ENCODE data around the gene AKAP8L. TPM values are rescaled to one million over a fixed set of nuclear protein-coding genes. Genes with fewer than 3 reads are reported as not detected.

The AKAP8L gene
- total and polyA plus RNA-seq, 2 donors (not counting 1 experiment from before 2014, with no cell fraction given), result 184 to 211 TPM

DNA sequence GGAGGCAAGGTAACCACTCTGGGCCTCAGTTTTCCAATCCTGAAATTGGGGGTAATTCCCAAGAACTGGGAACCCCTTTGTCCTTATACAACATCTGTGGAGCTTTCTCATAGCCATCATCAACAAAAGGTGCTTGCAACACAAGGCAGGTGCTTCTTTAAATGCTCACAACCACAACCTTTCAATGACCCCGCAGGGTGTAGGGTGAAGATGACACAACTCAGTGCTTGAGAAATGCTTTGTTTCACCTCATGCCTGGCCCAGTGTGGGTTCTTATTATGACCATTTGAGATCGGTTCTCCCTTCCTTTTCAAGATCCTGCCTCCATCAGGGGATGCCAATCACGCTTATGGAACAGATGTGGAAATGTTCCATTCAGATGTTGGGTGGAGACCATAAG, 22.5 kb upstream of the AKAP8L start:
- H3K36me3 ChIP-seq (replicated peaks in 1 of 2; ENCODE audit: control extremely low read depth in 1 of 2, control insufficient read depth in 1 of 2, extremely low read depth in 1 of 2, insufficient read depth in 2 of 2, low read length in 1 of 2), result no peaks in the 10 kb centered on the region
- ChIA-PET POLR2A (no interaction called here), CTCF (no interaction called here)
- H3K27me3 Mint-ChIP-seq, result no peaks in the 10 kb centered on the region
- no peaks in the 10 kb centered on the region for H3K27me3 ChIP-seq (replicated peaks in 1 of 4; ENCODE audit: control extremely low read depth in 1 of 4, control insufficient read depth in 3 of 4, insufficient read depth in 4 of 4, low read length in 3 of 4)
- no peaks in the 10 kb centered on the region for H3K79me2 ChIP-seq (ENCODE audit: control insufficient read depth, insufficient read depth, low read length)
- intact Hi-C loops (cut with micrococcal nuclease), result no loop called here
- no peaks in the 10 kb centered on the region for H3K9me3 Mint-ChIP-seq (ENCODE audit: insufficient read depth)
- H3K27ac ChIP-seq (ENCODE audit: low read length in 2 of 2), result no peak overlapping the region
- no peak overlapping the region for H3K27ac Mint-ChIP-seq
- WGBS (ENCODE audit: insufficient coverage), result no CpG with 5 or more reads among the region's 3 CpGs
- no peak overlapping the region for H2AFZ ChIP-seq (ENCODE audit: insufficient read depth, low read depth, low read length, poor library complexity, severe bottlenecking)
- DNase-seq (no peak), ATAC-seq (ENCODE audit: low read depth) (no peak)
- H3K4me3 ChIP-seq (ENCODE audit: control extremely low read depth in 1 of 5, extremely low read depth in 1 of 5, insufficient read depth in 1 of 5, low read depth in 2 of 5, low read length in 4 of 5), result no peak overlapping the region
- no peak overlapping the region for H3K9ac ChIP-seq (ENCODE audit: low read length)
- no peak overlapping the region for H3K4me2 ChIP-seq (replicated peaks; ENCODE audit: low read depth, low read length, poor library complexity, severe bottlenecking)
- no peak for TF ChIP-seq EZH2 (IDR thresholded peaks at IDR 0.05; ENCODE audit: borderline replicate concordance, insufficient read depth, low read depth, low read length, poor library complexity, severe bottlenecking)
- TF ChIP-seq, protein P1, sequence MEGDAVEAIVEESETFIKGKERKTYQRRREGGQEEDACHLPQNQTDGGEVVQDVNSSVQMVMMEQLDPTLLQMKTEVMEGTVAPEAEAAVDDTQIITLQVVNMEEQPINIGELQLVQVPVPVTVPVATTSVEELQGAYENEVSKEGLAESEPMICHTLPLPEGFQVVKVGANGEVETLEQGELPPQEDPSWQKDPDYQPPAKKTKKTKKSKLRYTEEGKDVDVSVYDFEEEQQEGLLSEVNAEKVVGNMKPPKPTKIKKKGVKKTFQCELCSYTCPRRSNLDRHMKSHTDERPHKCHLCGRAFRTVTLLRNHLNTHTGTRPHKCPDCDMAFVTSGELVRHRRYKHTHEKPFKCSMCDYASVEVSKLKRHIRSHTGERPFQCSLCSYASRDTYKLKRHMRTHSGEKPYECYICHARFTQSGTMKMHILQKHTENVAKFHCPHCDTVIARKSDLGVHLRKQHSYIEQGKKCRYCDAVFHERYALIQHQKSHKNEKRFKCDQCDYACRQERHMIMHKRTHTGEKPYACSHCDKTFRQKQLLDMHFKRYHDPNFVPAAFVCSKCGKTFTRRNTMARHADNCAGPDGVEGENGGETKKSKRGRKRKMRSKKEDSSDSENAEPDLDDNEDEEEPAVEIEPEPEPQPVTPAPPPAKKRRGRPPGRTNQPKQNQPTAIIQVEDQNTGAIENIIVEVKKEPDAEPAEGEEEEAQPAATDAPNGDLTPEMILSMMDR (IDR thresholded peaks at IDR 0.05), result no peak
- H3K4me1 ChIP-seq (ENCODE audit: control insufficient read depth in 2 of 2, insufficient read depth in 2 of 2, low read length in 2 of 2), result no peaks in the 10 kb centered on the region
- no peaks in the 10 kb centered on the region for H3K9me3 ChIP-seq (ENCODE audit: control extremely low read depth in 1 of 3, control insufficient read depth in 2 of 3, insufficient read depth in 1 of 3, low read length in 2 of 3)
- H4K20me1 ChIP-seq (ENCODE audit: control insufficient read depth, insufficient read depth, low read length, poor library complexity, severe bottlenecking), result no peaks in the 10 kb centered on the region
- H3K4me3 Mint-ChIP-seq, result no peak overlapping the region
- no peaks in the 10 kb centered on the region for H3K4me1 Mint-ChIP-seq

DNA sequence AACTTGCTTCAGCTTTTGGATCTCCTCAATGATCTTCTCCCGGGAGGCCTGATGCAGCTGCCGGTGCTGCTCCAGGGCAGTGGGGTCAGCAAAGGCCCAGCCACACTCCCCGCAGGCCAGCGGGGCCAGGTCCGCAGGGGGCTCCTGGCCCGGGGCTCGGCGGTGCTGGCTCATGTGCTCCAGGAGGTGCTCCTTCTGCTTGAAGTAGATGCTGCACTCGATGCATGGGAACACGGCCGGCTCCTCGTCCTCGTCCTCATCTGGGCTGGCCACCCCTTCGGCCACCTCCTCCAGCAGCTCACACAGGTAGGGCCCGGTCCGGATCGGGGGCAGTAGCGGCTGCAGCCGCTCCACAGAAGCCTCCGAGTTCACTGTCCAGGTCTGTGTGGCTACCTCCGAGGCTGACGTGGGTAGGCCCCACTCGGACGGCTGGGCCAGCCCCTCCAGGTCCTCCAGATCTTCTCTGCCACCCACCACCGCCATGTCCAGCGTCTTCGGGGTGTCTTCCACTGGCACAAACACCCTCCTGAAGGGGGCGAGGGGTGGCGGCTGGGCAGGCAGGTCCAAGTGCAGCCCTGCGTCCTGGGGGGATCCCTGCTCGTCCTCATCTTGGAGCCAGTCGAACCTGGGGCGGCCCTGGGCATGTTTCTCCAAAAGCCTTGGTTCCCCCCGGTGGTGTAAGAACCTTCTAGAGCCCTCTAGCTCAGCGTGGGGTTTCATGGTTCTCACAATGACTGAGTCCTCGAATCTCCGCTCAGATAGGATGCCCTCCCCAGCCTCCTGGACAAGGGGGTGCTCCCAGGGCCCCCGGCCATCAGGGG, 21.2 kb upstream of the AKAP8L start:
- no peak overlapping the region for H3K4me3 ChIP-seq (ENCODE audit: control extremely low read depth in 1 of 5, extremely low read depth in 1 of 5, insufficient read depth in 1 of 5, low read depth in 2 of 5, low read length in 4 of 5)
- H2AFZ ChIP-seq (ENCODE audit: insufficient read depth, low read depth, low read length, poor library complexity, severe bottlenecking), result no peak overlapping the region
- H3K36me3 ChIP-seq (replicated peaks in 1 of 2; ENCODE audit: control extremely low read depth in 1 of 2, control insufficient read depth in 1 of 2, extremely low read depth in 1 of 2, insufficient read depth in 2 of 2, low read length in 1 of 2), result no peaks in the 10 kb centered on the region
- no peak for TF ChIP-seq EZH2 (IDR thresholded peaks at IDR 0.05; ENCODE audit: borderline replicate concordance, insufficient read depth, low read depth, low read length, poor library complexity, severe bottlenecking)
- TF ChIP-seq, protein P1 (IDR thresholded peaks at IDR 0.05), result no peak
- Mint-ChIP-seq H3K27me3 (no peaks in the 10 kb centered on the region), H3K27ac (no peak overlapping the region), H3K9me3 (ENCODE audit: insufficient read depth) (no peaks in the 10 kb centered on the region), H3K4me1 (no peaks in the 10 kb centered on the region), H3K4me3 (no peak overlapping the region)
- no peak overlapping the region for H3K9ac ChIP-seq (ENCODE audit: low read length)
- 95% methylated on average over 35 of the region's 38 CpGs for WGBS (ENCODE audit: insufficient coverage)
- ATAC-seq (ENCODE audit: low read depth) (no peak), DNase-seq (no peak)
- no peak overlapping the region for H3K27ac ChIP-seq (ENCODE audit: low read length in 2 of 2)
- H3K79me2 ChIP-seq (ENCODE audit: control insufficient read depth, insufficient read depth, low read length), result no peaks in the 10 kb centered on the region
- no peaks in the 10 kb centered on the region for H3K4me1 ChIP-seq (ENCODE audit: control insufficient read depth in 2 of 2, insufficient read depth in 2 of 2, low read length in 2 of 2)
- intact Hi-C loops (cut with micrococcal nuclease), result no loop called here
- ChIA-PET CTCF (no interaction called here), POLR2A (no interaction called here)
- no peak overlapping the region for H3K4me2 ChIP-seq (replicated peaks; ENCODE audit: low read depth, low read length, poor library complexity, severe bottlenecking)
- H3K9me3 ChIP-seq (ENCODE audit: control extremely low read depth in 1 of 3, control insufficient read depth in 2 of 3, insufficient read depth in 1 of 3, low read length in 2 of 3), result no peaks in the 10 kb centered on the region
- H4K20me1 ChIP-seq (ENCODE audit: control insufficient read depth, insufficient read depth, low read length, poor library complexity, severe bottlenecking), result no peaks in the 10 kb centered on the region
- H3K27me3 ChIP-seq (replicated peaks in 1 of 4; ENCODE audit: control extremely low read depth in 1 of 4, control insufficient read depth in 3 of 4, insufficient read depth in 4 of 4, low read length in 3 of 4), result no peaks in the 10 kb centered on the region
